ENCODE data around the gene TUBGCP2. TPM values are rescaled to one million over a fixed set of nuclear protein-coding genes. Genes with fewer than 3 reads are reported as not detected.
"Not testable (repeated sequence)": the region's sequence is repeated elsewhere in the genome, so short reads cannot be mapped to it uniquely, and the experiment has no call there.

The TUBGCP2 gene
- total RNA-seq, 1 donor: 73.2 TPM

GRCh38 chr10:133235932-133236331, 72.7 kb downstream of the TUBGCP2 start:
- no peak for DNase-seq (ENCODE audit: low read depth in 2 of 3, low spot score in 2 of 3)

GRCh38 chr10:133235265-133235855, 73.3 kb downstream of the TUBGCP2 start:
- DNase-seq (ENCODE audit: low read depth in 2 of 3, low spot score in 2 of 3): no peak

GRCh38 chr10:133234796-133235195, 73.9 kb downstream of the TUBGCP2 start:
- DNase-seq (ENCODE audit: low read depth in 2 of 3, low spot score in 2 of 3): not testable (repeated sequence)

- no peak for DNase-seq (ENCODE audit: low read depth in 2 of 3, low spot score in 2 of 3)
Observed at GRCh38 chr10:133231946-133232574, 76.6 kb downstream of the TUBGCP2 start.

GRCh38 chr10:133231244-133231945, 77.3 kb downstream of the TUBGCP2 start:
- DNase-seq (ENCODE audit: low read depth in 2 of 3, low spot score in 2 of 3): no peak

- peak in 2 of 3 donors; percentile 76 for DNase-seq (ENCODE audit: low read depth in 2 of 3, low spot score in 2 of 3)
Observed at GRCh38 chr10:133230387-133231195, 78.1 kb downstream of the TUBGCP2 start.

- DNase-seq (ENCODE audit: low read depth in 2 of 3, low spot score in 2 of 3): no peak
Observed at GRCh38 chr10:133230044-133230361, 78.7 kb downstream of the TUBGCP2 start, which contains the start of gene UTF1. Gene UTF1, plus strand, starts transcription at chr10:133230217. Its CDS starts 72 bp downstream, at chr10:133230289.

GRCh38 chr10:133229265-133230043, 79.2 kb downstream of the TUBGCP2 start:
- DNase-seq (ENCODE audit: low read depth in 2 of 3, low spot score in 2 of 3): no peak

Small RNA genes within 50 kb of the gene (small RNA-seq; reads per million reads assigned to genes)
- gene BANF1P2: not detected

Other genes with a start within 250 kb of the TUBGCP2 start
- gene ADGRA1, start 220.9 kb downstream of the TUBGCP2 start, total RNA-seq: not detected
- under 0.01 TPM for gene KNDC1, start 148.7 kb downstream of the TUBGCP2 start, total RNA-seq
- under 0.01 TPM for gene UTF1, start 78.7 kb downstream of the TUBGCP2 start, total RNA-seq
- 0.27 TPM for gene VENTX, start 71.0 kb downstream of the TUBGCP2 start, total RNA-seq
- 146 TPM for gene ADAM8, start 32.0 kb downstream of the TUBGCP2 start, total RNA-seq
- gene ZNF511, start within 50 bp of the TUBGCP2 start, total RNA-seq: 19.4 TPM
- not detected for gene CALY, start 28.0 kb upstream of the TUBGCP2 start, total RNA-seq
- gene PRAP1, start 38.5 kb upstream of the TUBGCP2 start, total RNA-seq: not detected
- gene FUOM, start 49.1 kb upstream of the TUBGCP2 start, total RNA-seq: 18.6 TPM
- gene ECHS1, start 64.5 kb upstream of the TUBGCP2 start, total RNA-seq: 30.7 TPM
- 16.7 TPM for gene PAOX, start 70.4 kb upstream of the TUBGCP2 start, total RNA-seq
- gene MTG1, start 85.3 kb upstream of the TUBGCP2 start, total RNA-seq: 35.8 TPM
- gene SPRN, start 115.8 kb upstream of the TUBGCP2 start, total RNA-seq: under 0.01 TPM
- gene SCART1, start 145.1 kb upstream of the TUBGCP2 start, total RNA-seq: 3.2 TPM
- 0.81 TPM for gene CYP2E1, start 218.5 kb upstream of the TUBGCP2 start, total RNA-seq